ENCODE measurements around the gene TTC22. TPM values are rescaled to one million over a fixed set of nuclear protein-coding genes. Genes with fewer than 3 reads are reported as not detected.

Gene TTC22
- total RNA-seq, 1 donor from 2014 or later: 0.14 TPM

- Histone ChIP-seq H3K4me3 (no peak overlapping the region), H3K36me3 (no peaks in the 10 kb centered on the region), H3K27ac (replicated peaks) (no peak overlapping the region), H3K27me3 (ENCODE audit: low read depth) (no peaks in the 10 kb centered on the region), H3K9me3 (replicated peaks) (no peaks in the 10 kb centered on the region), H3K4me1 (no peaks in the 10 kb centered on the region)
- DNase-seq: no peak
- intact Hi-C loops (cut with micrococcal nuclease): no loop called here
- no peak for TF ChIP-seq CTCF (IDR thresholded peaks at IDR 0.05; ENCODE audit: borderline replicate concordance)
These were observed 42.3 kb upstream of the TTC22 start for GRCh38 chr1:54843449-54843848.

- TF ChIP-seq CTCF (IDR thresholded peaks at IDR 0.05; ENCODE audit: borderline replicate concordance): no peak
- DNase-seq: no peak
- no peaks in the 10 kb centered on the region for H3K4me1 ChIP-seq
- intact Hi-C loops (cut with micrococcal nuclease): no loop called here
- H3K9me3 ChIP-seq (replicated peaks): no peaks in the 10 kb centered on the region
- no peaks in the 10 kb centered on the region for H3K36me3 ChIP-seq
- no peak overlapping the region for H3K4me3 ChIP-seq
- H3K27me3 ChIP-seq (ENCODE audit: low read depth): no peaks in the 10 kb centered on the region
- H3K27ac ChIP-seq (replicated peaks): no peak overlapping the region
These were observed 41.8 kb upstream of the TTC22 start for GRCh38 chr1:54842963-54843362.

GRCh38 chr1:54842206-54842915, 41.2 kb upstream of the TTC22 start:
- H3K27me3 ChIP-seq (ENCODE audit: low read depth): peaks cover under 1% of the 10 kb centered on the region
- no peaks in the 10 kb centered on the region for H3K9me3 ChIP-seq (replicated peaks)
- H3K4me1 ChIP-seq: no peaks in the 10 kb centered on the region
- H3K27ac ChIP-seq (replicated peaks): no peak overlapping the region
- no peaks in the 10 kb centered on the region for H3K36me3 ChIP-seq
- H3K4me3 ChIP-seq: no peak overlapping the region
- DNase-seq: no peak
- intact Hi-C loops (cut with micrococcal nuclease): no loop called here
- TF ChIP-seq CTCF (IDR thresholded peaks at IDR 0.05; ENCODE audit: borderline replicate concordance): no peak

- peaks cover 10% of the 10 kb centered on the region for H3K27me3 ChIP-seq (ENCODE audit: low read depth)
- H3K27ac ChIP-seq (replicated peaks): no peak overlapping the region
- intact Hi-C loops (cut with micrococcal nuclease): no loop called here
- H3K4me1 ChIP-seq: no peaks in the 10 kb centered on the region
- no peak for DNase-seq
- no peaks in the 10 kb centered on the region for H3K9me3 ChIP-seq (replicated peaks)
- no peak overlapping the region for H3K4me3 ChIP-seq
- H3K36me3 ChIP-seq: no peaks in the 10 kb centered on the region
- TF ChIP-seq CTCF (IDR thresholded peaks at IDR 0.05; ENCODE audit: borderline replicate concordance): no peak
These were observed 38.7 kb upstream of the TTC22 start for GRCh38 chr1:54839824-54840223.

- no peaks in the 10 kb centered on the region for H3K9me3 ChIP-seq (replicated peaks)
- no peaks in the 10 kb centered on the region for H3K4me1 ChIP-seq
- DNase-seq: no peak
- H3K27me3 ChIP-seq (ENCODE audit: low read depth): peaks cover 10% of the 10 kb centered on the region
- no peak for TF ChIP-seq CTCF (IDR thresholded peaks at IDR 0.05; ENCODE audit: borderline replicate concordance)
- no peak overlapping the region for H3K4me3 ChIP-seq
- intact Hi-C loops (cut with micrococcal nuclease): no loop called here
- H3K27ac ChIP-seq (replicated peaks): no peak overlapping the region
- no peaks in the 10 kb centered on the region for H3K36me3 ChIP-seq
These were observed 37.5 kb upstream of the TTC22 start for GRCh38 chr1:54838565-54839180.

Measured in left ventricle myocardium inferior (tissue), 1 donor.